ENCODE results near the gene RTP3. TPM values are rescaled to one million over a fixed set of nuclear protein-coding genes. Genes with fewer than 3 reads are reported as not detected.
"Not testable (repeated sequence)": the region's sequence is repeated elsewhere in the genome, so short reads cannot be mapped to it uniquely, and the experiment has no call there.

RTP3 gene
- total RNA-seq, 1 donor from 2014 or later: not detected

- intact Hi-C loops (cut with micrococcal nuclease): no loop called here
- no peaks in the 10 kb centered on the region for H3K9me3 Mint-ChIP-seq
- H3K27ac Mint-ChIP-seq: no peak overlapping the region
- peaks cover 58% of the 10 kb centered on the region for H3K4me1 Mint-ChIP-seq (ENCODE audit: low read depth)
- no peaks in the 10 kb centered on the region for H3K36me3 Mint-ChIP-seq (ENCODE audit: low read depth)
- no peak overlapping the region for H3K4me3 Mint-ChIP-seq
- H3K27me3 Mint-ChIP-seq (ENCODE audit: insufficient read depth): peaks cover 6% of the 10 kb centered on the region
- DNase-seq (ENCODE audit: low spot score): no peak
Measured at GRCh38 chr3:46540550-46540949, 42.8 kb downstream of the RTP3 start.

GRCh38 chr3:46541835-46542234 lies 44.1 kb downstream of the RTP3 start:
- H3K4me3 Mint-ChIP-seq: no peak overlapping the region
- intact Hi-C loops (cut with micrococcal nuclease): no loop called here
- peaks cover 52% of the 10 kb centered on the region for H3K4me1 Mint-ChIP-seq (ENCODE audit: low read depth)
- no peak for DNase-seq (ENCODE audit: low spot score)
- H3K9me3 Mint-ChIP-seq: no peaks in the 10 kb centered on the region
- H3K27ac Mint-ChIP-seq: no peak overlapping the region
- H3K27me3 Mint-ChIP-seq (ENCODE audit: insufficient read depth): peaks cover 7% of the 10 kb centered on the region
- H3K36me3 Mint-ChIP-seq (ENCODE audit: low read depth): no peaks in the 10 kb centered on the region

GRCh38 chr3:46542344-46542743 lies 44.6 kb downstream of the RTP3 start:
- intact Hi-C loops (cut with micrococcal nuclease): no loop called here
- H3K4me3 Mint-ChIP-seq: no peak overlapping the region
- no peak overlapping the region for H3K27ac Mint-ChIP-seq
- peaks cover 50% of the 10 kb centered on the region for H3K4me1 Mint-ChIP-seq (ENCODE audit: low read depth)
- no peak for DNase-seq (ENCODE audit: low spot score)
- no peaks in the 10 kb centered on the region for H3K36me3 Mint-ChIP-seq (ENCODE audit: low read depth)
- H3K27me3 Mint-ChIP-seq (ENCODE audit: insufficient read depth): peaks cover 11% of the 10 kb centered on the region
- H3K9me3 Mint-ChIP-seq: no peaks in the 10 kb centered on the region

- intact Hi-C loops (cut with micrococcal nuclease): no loop called here
- H3K4me1 Mint-ChIP-seq (ENCODE audit: low read depth): peaks cover 46% of the 10 kb centered on the region
- H3K36me3 Mint-ChIP-seq (ENCODE audit: low read depth): no peaks in the 10 kb centered on the region
- H3K9me3 Mint-ChIP-seq: no peaks in the 10 kb centered on the region
- no peak for DNase-seq (ENCODE audit: low spot score)
- no peak overlapping the region for H3K4me3 Mint-ChIP-seq
- H3K27me3 Mint-ChIP-seq (ENCODE audit: insufficient read depth): peaks cover 16% of the 10 kb centered on the region
- H3K27ac Mint-ChIP-seq: no peak overlapping the region
Measured at GRCh38 chr3:46542801-46543201, 45.0 kb downstream of the RTP3 start.

- Mint-ChIP-seq H3K27me3 (ENCODE audit: insufficient read depth) (peaks cover 19% of the 10 kb centered on the region), H3K36me3 (ENCODE audit: low read depth) (peaks cover 3% of the 10 kb centered on the region), H3K4me1 (ENCODE audit: low read depth) (peaks cover 33% of the 10 kb centered on the region), H3K4me3 (no peak overlapping the region), H3K9me3 (no peaks in the 10 kb centered on the region), H3K27ac (no peak overlapping the region)
- intact Hi-C loops (cut with micrococcal nuclease): no loop called here
- DNase-seq (ENCODE audit: low spot score): no peak
Measured at GRCh38 chr3:46544771-46545503, 47.2 kb downstream of the RTP3 start.

GRCh38 chr3:46545818-46546630 lies 48.2 kb downstream of the RTP3 start:
- Mint-ChIP-seq H3K9me3 (no peaks in the 10 kb centered on the region), H3K27ac (no peak overlapping the region), H3K4me3 (no peak overlapping the region), H3K36me3 (ENCODE audit: low read depth) (peaks cover 3% of the 10 kb centered on the region), H3K27me3 (ENCODE audit: insufficient read depth) (peaks cover 20% of the 10 kb centered on the region), H3K4me1 (ENCODE audit: low read depth) (peaks cover 33% of the 10 kb centered on the region)
- intact Hi-C loops (cut with micrococcal nuclease): no loop called here
- no peak for DNase-seq (ENCODE audit: low spot score)

GRCh38 chr3:46546896-46547440 lies 49.2 kb downstream of the RTP3 start:
- intact Hi-C loops (cut with micrococcal nuclease): no loop called here
- DNase-seq (ENCODE audit: low spot score): no peak
- Mint-ChIP-seq H3K4me1 (ENCODE audit: low read depth) (peaks cover 30% of the 10 kb centered on the region), H3K9me3 (no peaks in the 10 kb centered on the region), H3K4me3 (no peak overlapping the region), H3K27me3 (ENCODE audit: insufficient read depth) (peaks cover 24% of the 10 kb centered on the region), H3K27ac (no peak overlapping the region), H3K36me3 (ENCODE audit: low read depth) (peaks cover 3% of the 10 kb centered on the region)

- H3K27me3 Mint-ChIP-seq (ENCODE audit: insufficient read depth): peaks cover 29% of the 10 kb centered on the region
- DNase-seq (ENCODE audit: low spot score); H3K27ac Mint-ChIP-seq; H3K4me3 Mint-ChIP-seq; H3K9me3 Mint-ChIP-seq; H3K36me3 Mint-ChIP-seq (ENCODE audit: low read depth); intact Hi-C loops (cut with micrococcal nuclease): not testable (repeated sequence)
- peaks cover 20% of the 10 kb centered on the region for H3K4me1 Mint-ChIP-seq (ENCODE audit: low read depth)
Measured at GRCh38 chr3:46548611-46549010, 50.8 kb downstream of the RTP3 start.

GRCh38 chr3:46549408-46549904 lies 51.7 kb downstream of the RTP3 start:
- no peak for DNase-seq (ENCODE audit: low spot score)

GRCh38 chr3:46549989-46550388 lies 52.2 kb downstream of the RTP3 start:
- Mint-ChIP-seq H3K36me3 (ENCODE audit: low read depth) (peaks cover 3% of the 10 kb centered on the region), H3K4me1 (ENCODE audit: low read depth) (peaks cover 20% of the 10 kb centered on the region), H3K27ac (no peak overlapping the region), H3K9me3 (no peaks in the 10 kb centered on the region), H3K4me3 (no peak overlapping the region), H3K27me3 (ENCODE audit: insufficient read depth) (peaks cover 34% of the 10 kb centered on the region)
- no peak for DNase-seq (ENCODE audit: low spot score)
- intact Hi-C loops (cut with micrococcal nuclease): no loop called here

More at GRCh38 chr3:46549408-46549904, 51.7 kb downstream of the RTP3 start:
- peaks cover 31% of the 10 kb centered on the region for H3K27me3 Mint-ChIP-seq (ENCODE audit: insufficient read depth)
- intact Hi-C loops (cut with micrococcal nuclease): no loop called here
- H3K36me3 Mint-ChIP-seq (ENCODE audit: low read depth): peaks cover 3% of the 10 kb centered on the region
- H3K4me3 Mint-ChIP-seq: no peak overlapping the region
- no peaks in the 10 kb centered on the region for H3K9me3 Mint-ChIP-seq
- no peak overlapping the region for H3K27ac Mint-ChIP-seq
- peaks cover 20% of the 10 kb centered on the region for H3K4me1 Mint-ChIP-seq (ENCODE audit: low read depth)

Other genes starting within 250 kb of the RTP3 start
- gene CCR2, start 143.9 kb upstream of the RTP3 start, total RNA-seq: 20.6 and 21.0 TPM in 2 replicates
- 5.8 TPM in 2 replicates for gene CCR5, start 127.0 kb upstream of the RTP3 start, total RNA-seq
- 2.2 and 3.9 TPM in 2 replicates for gene CCRL2, start 90.7 kb upstream of the RTP3 start, total RNA-seq
- gene LTF, start 33.1 kb upstream of the RTP3 start, total RNA-seq: not detected in 2 replicates
- not detected in 2 replicates for gene LRRC2, start 68.3 kb downstream of the RTP3 start, total RNA-seq
- not detected in 2 replicates for gene FAM240A, start 114.5 kb downstream of the RTP3 start, total RNA-seq
- gene ALS2CL, start 195.7 kb downstream of the RTP3 start, total RNA-seq: 0.10 and 0.22 TPM in 2 replicates
- 0.34 TPM in 1 of 2 replicates, not detected in the other for gene TMIE, start 203.4 kb downstream of the RTP3 start, total RNA-seq
- not detected in 2 replicates for gene PRSS50, start 219.9 kb downstream of the RTP3 start, total RNA-seq

All from activated T-helper 1 cell treated with anti-CD3 and anti-CD28 coated beads, Interleukin-12 subunit alpha, Interleukin-12 subunit beta, Interleukin-2, Interleukin-4 antibody, amounts not matched to agents 30 ng/mL and 10 ng/mL and 1 ng/mL, durations not matched to agents 14 hours and 24 hours and 36 hours (primary cell).